NCI-H1417 treated with DMSO at 0.1 percent for 48 hours (cell line): ENCODE results near the gene TSPAN4.

Source experiments
- DNase-seq: peaks from one replicate; lab custom pipeline; 2025; lab: John Stamatoyannopoulos, UW

Gene TSPAN4

DNA sequence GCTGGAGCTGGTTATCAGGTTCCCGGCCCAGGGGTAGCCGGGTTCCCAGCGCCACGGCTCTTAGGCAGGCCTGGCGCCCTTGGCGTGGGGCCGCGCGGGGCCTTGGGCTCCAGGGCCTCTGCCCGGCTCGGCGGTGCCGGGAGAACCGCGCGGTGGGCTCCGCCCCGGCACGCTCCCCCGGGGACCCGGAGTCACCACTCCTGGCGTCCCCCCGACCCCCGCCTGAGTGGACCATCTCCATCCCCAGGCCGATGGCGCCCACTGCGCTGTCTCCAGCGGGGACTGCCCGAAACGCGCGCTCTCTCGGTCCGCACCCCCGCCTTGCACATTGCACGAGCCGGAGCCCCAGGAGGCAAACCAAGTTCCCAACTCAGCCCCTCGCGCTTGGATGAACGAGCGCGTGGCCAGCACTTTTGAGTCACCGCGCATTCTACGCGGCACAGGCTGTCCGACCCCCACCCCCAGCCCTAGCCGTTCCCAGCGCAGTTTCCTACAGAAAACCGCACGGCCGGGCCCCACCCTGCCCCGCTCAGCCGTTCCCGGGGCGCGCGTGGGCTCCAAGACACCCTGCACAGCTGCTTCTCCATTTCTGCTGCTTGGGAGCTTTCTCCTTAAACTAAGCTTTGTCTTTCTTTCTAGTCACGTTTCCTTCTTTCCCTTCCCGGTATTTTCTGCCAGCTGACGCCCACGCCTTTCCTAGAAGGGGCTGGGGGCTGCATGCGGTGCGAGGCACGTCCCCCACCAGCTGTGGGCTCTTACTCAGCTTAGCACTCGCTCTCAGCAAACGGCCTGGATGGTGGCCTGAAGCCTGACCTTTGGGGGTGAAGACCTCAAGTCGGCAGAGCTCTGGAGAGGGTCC, 68.6 kb downstream of the TSPAN4 start:
- no peak for DNase-seq

- DNase-seq, result no peak
Measured at GRCh38 chr11:911890-912219, 69.2 kb downstream of the TSPAN4 start.

GRCh38 chr11:912266-912665, 69.6 kb downstream of the TSPAN4 start:
- no peak for DNase-seq

DNA sequence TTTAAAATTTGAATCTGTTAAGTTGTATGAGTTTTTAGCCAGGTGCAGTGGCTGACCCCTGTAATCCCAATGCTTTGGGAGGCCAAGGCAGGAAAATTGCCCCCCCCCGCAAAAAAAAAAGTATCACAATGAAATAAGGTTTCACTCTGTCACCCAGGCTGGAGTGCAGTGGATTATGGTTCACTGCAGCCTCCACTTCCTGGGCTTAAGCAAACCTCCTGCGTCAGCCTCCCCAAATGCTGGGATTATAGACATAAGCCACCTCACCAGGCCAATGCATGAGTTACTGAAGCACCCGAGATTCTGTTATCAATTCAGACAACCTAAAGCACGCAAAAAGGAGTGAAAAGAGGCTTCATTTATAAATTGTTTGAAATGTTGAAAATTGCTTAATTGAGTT, 70.4 kb downstream of the TSPAN4 start:
- DNase-seq, result no peak

DNA sequence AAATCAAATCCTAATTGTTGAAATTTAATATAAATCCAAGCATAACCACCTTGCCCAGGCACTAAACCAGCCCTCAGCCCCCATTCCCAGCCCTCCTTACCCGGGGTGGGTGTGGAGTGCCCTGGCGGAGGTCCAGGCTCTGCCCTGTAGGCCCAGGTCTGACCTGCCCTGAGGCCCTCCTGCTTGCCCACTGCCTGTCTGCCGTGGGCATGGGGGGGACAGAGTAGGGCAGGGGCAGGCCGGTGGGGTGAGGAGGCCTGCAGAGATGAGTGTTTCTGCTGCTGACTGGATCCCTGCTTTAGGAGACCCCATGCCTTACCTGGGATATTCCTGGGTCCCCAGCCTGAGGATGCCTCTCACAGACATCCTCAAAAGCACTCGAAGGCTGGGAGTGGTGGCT, 71.6 kb downstream of the TSPAN4 start:
- no peak for DNase-seq

- no peak for DNase-seq
Measured at GRCh38 chr11:914747-915501, 72.3 kb downstream of the TSPAN4 start.
